VCaP (cell line): Measurements from ENCODE around the gene CD274.

Experiments used
- H3K27ac ChIP-seq: fragments of 450-650 bp; 2 replicates; pipeline ENCODE4 v1.5.1; 2017
- TF ChIP-seq, protein P1 (sequence below): fragments of 450-650 bp; conservative IDR thresholded peaks from 2 replicates; pipeline ENCODE4 v1.5.1; 2017; ENCODE audit warnings: mild to moderate bottlenecking, moderate library complexity

CD274 gene

DNA sequence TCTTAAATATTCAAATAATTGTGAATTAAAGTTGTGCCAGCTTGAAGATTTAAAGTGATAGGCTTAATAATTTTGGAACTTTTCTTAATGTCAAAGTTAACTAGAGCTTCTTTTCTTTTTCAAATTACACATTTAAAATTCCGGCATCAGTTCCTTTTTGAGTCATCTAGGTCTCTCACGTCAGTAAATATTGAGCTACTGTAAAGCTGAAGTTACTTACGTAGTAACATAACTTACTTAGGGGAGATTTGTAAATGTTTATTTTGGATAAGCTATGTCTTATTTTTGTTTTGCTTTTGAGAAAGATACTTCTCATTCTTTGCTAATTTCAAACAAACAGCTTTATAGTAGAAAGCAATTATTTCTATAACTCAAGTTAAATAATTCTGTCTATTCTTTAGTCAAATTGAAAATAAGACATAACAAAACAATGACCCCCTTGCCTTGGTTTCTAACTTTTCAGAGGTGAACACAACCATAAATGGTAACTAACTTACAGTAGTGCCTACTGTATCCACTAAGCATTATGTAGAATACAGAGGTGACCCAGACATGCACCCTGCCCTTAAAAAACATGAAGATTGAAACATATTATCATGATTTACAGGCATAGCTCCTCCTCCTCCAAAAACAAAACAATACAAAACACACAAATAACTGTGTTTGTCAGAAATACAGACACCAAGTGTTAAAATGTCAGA is 29.8 kb downstream of the CD274 start:
- TF ChIP-seq, protein P1, sequence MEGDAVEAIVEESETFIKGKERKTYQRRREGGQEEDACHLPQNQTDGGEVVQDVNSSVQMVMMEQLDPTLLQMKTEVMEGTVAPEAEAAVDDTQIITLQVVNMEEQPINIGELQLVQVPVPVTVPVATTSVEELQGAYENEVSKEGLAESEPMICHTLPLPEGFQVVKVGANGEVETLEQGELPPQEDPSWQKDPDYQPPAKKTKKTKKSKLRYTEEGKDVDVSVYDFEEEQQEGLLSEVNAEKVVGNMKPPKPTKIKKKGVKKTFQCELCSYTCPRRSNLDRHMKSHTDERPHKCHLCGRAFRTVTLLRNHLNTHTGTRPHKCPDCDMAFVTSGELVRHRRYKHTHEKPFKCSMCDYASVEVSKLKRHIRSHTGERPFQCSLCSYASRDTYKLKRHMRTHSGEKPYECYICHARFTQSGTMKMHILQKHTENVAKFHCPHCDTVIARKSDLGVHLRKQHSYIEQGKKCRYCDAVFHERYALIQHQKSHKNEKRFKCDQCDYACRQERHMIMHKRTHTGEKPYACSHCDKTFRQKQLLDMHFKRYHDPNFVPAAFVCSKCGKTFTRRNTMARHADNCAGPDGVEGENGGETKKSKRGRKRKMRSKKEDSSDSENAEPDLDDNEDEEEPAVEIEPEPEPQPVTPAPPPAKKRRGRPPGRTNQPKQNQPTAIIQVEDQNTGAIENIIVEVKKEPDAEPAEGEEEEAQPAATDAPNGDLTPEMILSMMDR: no peak

DNA sequence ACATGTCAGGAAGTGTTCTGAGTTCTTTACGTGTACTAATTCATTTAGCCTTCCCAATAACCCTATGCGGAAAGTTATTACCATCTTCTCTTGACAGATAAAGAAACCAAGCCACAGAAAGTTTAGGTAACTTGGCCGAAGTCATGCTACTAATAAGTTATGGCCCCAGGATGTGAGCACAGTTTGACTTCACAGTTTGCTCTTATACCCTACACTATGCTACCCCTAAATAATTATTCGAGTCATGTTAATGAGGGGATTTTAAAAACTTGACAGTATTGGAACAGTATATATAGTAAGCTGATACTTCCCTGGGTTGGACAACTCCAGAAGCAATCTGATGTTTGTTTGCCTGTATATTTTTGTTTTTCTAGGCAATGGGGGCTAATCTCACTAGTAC is 30.6 kb downstream of the CD274 start:
- H3K27ac ChIP-seq: no peak overlapping the region
- TF ChIP-seq, protein P1: no peak

More for the DNA sequence above, 29.8 kb downstream of the CD274 start:
- H3K27ac ChIP-seq: no peak overlapping the region

DNA sequence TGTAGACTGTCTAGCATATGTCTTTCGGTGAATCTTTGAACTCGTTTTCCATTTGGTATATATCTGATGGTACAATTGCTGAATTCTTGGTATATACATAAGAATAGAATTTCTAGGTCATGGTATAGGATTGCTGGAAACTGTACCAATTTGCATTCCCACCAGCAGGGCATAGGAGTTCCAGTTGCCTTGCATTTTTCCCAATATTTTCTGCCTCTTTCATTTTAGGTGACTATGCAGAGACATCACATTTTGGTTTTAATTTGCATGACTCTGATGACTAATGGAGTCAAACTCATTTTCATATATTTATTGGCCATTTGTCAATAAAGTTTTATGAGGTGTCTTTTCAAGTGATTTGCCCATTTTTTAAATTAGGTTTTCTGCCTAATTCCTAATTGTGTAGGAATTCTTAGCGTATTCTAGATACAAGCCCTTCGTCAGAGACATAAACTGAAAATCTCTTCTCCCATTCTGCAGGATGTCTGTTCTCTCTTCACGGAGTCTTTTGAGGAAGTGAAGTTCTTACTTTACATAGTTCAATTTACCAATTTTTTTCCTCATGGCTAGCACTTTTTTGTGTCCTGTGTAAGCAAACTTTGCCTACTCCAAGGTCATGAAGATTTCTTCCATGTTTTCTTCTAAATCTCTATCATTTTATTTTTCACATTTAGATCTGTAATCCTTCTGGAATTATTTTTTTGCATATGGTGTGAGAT is 31.1 kb downstream of the CD274 start:
- TF ChIP-seq, protein P1: no peak
- H3K27ac ChIP-seq: no peak overlapping the region

DNA sequence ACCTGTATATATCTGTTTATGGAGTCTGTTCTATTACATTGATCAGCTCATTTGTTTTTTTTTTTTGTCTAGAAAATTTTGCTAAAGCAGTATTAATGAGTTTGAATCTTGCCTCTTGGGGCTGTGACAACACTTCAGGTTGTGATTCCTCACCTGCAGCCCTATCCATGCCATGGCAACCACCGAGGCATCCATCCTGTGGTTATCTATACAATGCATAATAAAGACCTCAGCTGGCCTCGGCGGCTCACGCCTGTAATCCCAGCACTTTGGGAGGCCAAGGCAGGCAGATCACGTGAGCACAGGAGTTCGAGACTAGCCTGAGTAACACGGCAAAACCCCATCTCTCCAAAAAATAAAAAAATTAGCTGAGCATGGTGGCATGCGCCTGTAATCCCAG is 31.9 kb downstream of the CD274 start:
- no peak overlapping the region for H3K27ac ChIP-seq
- TF ChIP-seq, protein P1: no peak

DNA sequence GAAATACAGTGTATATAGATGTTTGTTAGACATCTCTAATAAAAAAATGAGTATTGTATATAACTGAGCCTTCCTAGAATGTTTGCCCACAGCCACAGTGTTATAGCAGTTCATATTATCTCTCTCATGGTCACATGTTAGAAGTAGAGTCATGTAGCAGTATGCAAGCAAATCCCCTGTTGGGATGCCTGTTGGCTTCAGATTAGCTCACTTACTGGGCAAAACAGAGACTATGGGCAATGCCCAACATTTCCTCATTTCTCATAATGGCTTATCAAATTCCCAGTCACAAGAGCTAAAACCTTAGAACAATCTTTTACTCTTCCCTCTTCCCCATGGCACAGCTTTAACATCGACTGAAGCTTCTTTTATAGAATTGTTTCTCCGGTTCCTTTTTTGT is 33.0 kb downstream of the CD274 start:
- no peak overlapping the region for H3K27ac ChIP-seq
- TF ChIP-seq, protein P1: no peak

DNA sequence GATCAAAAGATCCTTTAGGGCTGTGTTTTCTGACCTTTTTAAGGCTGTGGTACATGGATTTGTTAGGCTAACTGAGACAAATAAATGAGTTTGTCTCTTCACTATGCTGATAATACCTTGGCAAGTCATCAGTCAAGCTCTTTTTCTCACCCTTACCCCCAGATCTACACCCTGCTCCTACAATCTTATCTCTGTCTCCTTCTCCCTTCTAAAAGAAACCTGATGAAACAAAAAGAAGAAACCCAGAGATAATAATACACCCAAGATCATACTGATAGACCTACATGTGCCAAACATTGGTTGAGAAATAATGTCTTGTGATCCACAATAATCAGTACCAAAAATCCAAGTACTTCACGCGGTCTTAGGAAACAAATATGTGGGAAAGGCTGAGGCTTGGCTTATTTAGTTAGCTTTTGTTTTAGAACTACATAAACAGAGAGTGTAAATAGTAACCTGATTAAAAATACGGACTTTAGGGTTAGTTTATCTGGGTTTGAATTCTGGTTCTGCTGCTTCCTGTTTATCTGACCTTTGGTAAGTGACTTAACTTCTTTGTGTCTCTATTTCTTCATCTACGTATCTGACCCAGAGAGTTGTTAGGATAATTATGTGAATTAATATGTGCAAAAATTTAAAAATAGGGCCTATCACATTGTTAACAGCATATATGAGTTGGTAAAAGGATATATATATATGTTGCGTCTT is 35.2 kb downstream of the CD274 start:
- H3K27ac ChIP-seq: no peak overlapping the region
- TF ChIP-seq, protein P1: no peak

DNA sequence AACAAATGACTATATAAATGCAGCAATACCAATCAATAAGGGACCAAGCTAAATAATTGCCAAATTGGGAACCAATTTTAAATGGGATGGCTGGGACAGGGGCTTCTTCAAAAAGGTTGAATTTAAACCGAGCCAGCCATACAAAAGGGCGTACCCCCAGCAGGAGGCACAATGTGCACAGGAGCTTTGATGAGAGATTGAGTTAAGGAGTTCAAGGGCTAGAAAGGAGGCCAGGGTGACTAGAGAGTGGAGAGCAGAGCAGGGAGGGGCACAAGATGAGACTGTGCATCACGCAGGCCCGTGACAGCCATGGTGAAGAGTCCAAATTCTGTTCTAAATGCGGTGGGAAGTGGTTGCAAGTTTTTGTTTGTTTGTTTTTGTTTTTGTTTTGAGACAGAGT is 36.6 kb downstream of the CD274 start:
- TF ChIP-seq, protein P1: no peak
- no peak overlapping the region for H3K27ac ChIP-seq
